HEK293 (cell line): ENCODE data around the gene PSORS1C2.

Experiments
- GLIS2 ChIP-seq: fragments of 450-650 bp; formaldehyde crosslinking; IDR thresholded peaks from 2 replicates; pipeline ENCODE4 v1.5.1; 2016; ENCODE audit warnings: missing biosample characterization, missing genetic modification characterization
- IKZF3 ChIP-seq: fragments of 450-650 bp; IDR thresholded peaks from 2 replicates; pipeline ENCODE4 v1.5.0; 2018; ENCODE audit warnings: missing biosample characterization, mild to moderate bottlenecking, missing genetic modification characterization, moderate library complexity
- KLF1 ChIP-seq: fragments of 450-650 bp; formaldehyde crosslinking; IDR thresholded peaks from 2 replicates; pipeline ENCODE4 v1.5.1; 2016; ENCODE audit warnings: missing biosample characterization, missing genetic modification characterization
- KLF16 ChIP-seq: fragments of 450-650 bp; formaldehyde crosslinking; IDR thresholded peaks from 2 replicates; pipeline ENCODE4 v1.5.1; 2017; ENCODE audit warnings: missing biosample characterization, missing genetic modification characterization
- KLF7 ChIP-seq: fragments of 450-650 bp; formaldehyde crosslinking; IDR thresholded peaks from 2 replicates; pipeline ENCODE4 v1.5.1; 2016; ENCODE audit warnings: missing biosample characterization, missing genetic modification characterization, borderline replicate concordance
- SCRT1 ChIP-seq: fragments of 450-650 bp; formaldehyde crosslinking; IDR thresholded peaks from 2 replicates; pipeline ENCODE4 v1.5.1; 2016; ENCODE audit warnings: missing biosample characterization, missing genetic modification characterization, borderline replicate concordance
- SCRT2 ChIP-seq: fragments of 450-650 bp; formaldehyde crosslinking; IDR thresholded peaks from 2 replicates; pipeline ENCODE4 v1.5.1; 2016; ENCODE audit warnings: missing biosample characterization, missing genetic modification characterization
- SETDB1 ChIP-seq: IDR thresholded peaks from one replicate; pipeline ENCODE4 v1.6.1; 2017; ENCODE audit warnings: mild to moderate bottlenecking, low read length, moderate library complexity, mixed read lengths; ENCODE audit not compliant: insufficient read length
- SP2 ChIP-seq: fragments of 450-650 bp; formaldehyde crosslinking; IDR thresholded peaks from 2 replicates; pipeline ENCODE4 v1.5.1; 2016; ENCODE audit warnings: missing biosample characterization, missing genetic modification characterization
- SP3 ChIP-seq: fragments of 450-650 bp; formaldehyde crosslinking; IDR thresholded peaks from 2 replicates; pipeline ENCODE4 v1.5.1; 2016; ENCODE audit warnings: missing biosample characterization, missing genetic modification characterization
- WT1 ChIP-seq: fragments of 450-650 bp; formaldehyde crosslinking; IDR thresholded peaks from 2 replicates; pipeline ENCODE4 v1.5.1; 2016; ENCODE audit warnings: missing biosample characterization, missing genetic modification characterization
- ZBTB20 ChIP-seq: fragments of 450-650 bp; formaldehyde crosslinking; IDR thresholded peaks from 2 replicates; pipeline ENCODE4 v1.5.1; 2016; ENCODE audit warnings: missing biosample characterization, missing genetic modification characterization
- ZBTB48 ChIP-seq: fragments of 450-650 bp; formaldehyde crosslinking; IDR thresholded peaks from 2 replicates; pipeline ENCODE4 v1.5.1; 2016; ENCODE audit warnings: missing biosample characterization, missing genetic modification characterization
- ZFHX2 ChIP-seq: fragments of 450-650 bp; formaldehyde crosslinking; conservative IDR thresholded peaks from 2 replicates; pipeline ENCODE4 v1.5.1; 2016; ENCODE audit warnings: missing biosample characterization, missing genetic modification characterization
- ZFP37 ChIP-seq: fragments of 450-650 bp; formaldehyde crosslinking; IDR thresholded peaks from 2 replicates; pipeline ENCODE4 v1.5.1; 2016; ENCODE audit warnings: missing biosample characterization, missing genetic modification characterization
- ZNF157 ChIP-seq: fragments of 450-650 bp; formaldehyde crosslinking; IDR thresholded peaks from 2 replicates; pipeline ENCODE4 v1.5.1; 2016; ENCODE audit warnings: missing biosample characterization, missing genetic modification characterization
- ZNF16 ChIP-seq: fragments of 450-650 bp; formaldehyde crosslinking; IDR thresholded peaks from 2 replicates; pipeline ENCODE4 v1.5.1; 2016; ENCODE audit warnings: low read depth, missing biosample characterization, missing genetic modification characterization
- ZNF2 ChIP-seq: fragments of 450-650 bp; formaldehyde crosslinking; IDR thresholded peaks from 2 replicates; pipeline ENCODE4 v1.5.1; 2016; ENCODE audit warnings: missing biosample characterization, missing genetic modification characterization
- ZNF221 ChIP-seq: fragments of 450-650 bp; formaldehyde crosslinking; IDR thresholded peaks from 2 replicates; pipeline ENCODE4 v1.5.1; 2017; ENCODE audit warnings: missing biosample characterization, missing genetic modification characterization, borderline replicate concordance
- ZNF335 ChIP-seq: fragments of 450-650 bp; formaldehyde crosslinking; conservative IDR thresholded peaks from 2 replicates; pipeline ENCODE4 v1.5.1; 2016; ENCODE audit warnings: missing biosample characterization, missing genetic modification characterization
- ZNF341 ChIP-seq: fragments of 450-650 bp; formaldehyde crosslinking; IDR thresholded peaks from 2 replicates; pipeline ENCODE4; 2016; ENCODE audit warnings: low read depth, missing biosample characterization, missing genetic modification characterization
- ZNF398 ChIP-seq: fragments of 450-650 bp; formaldehyde crosslinking; IDR thresholded peaks from 2 replicates; pipeline ENCODE4 v1.5.1; 2017; ENCODE audit warnings: missing biosample characterization, missing genetic modification characterization
- ZNF514 ChIP-seq: fragments of 450-650 bp; formaldehyde crosslinking; IDR thresholded peaks from 2 replicates; pipeline ENCODE4 v1.5.1; 2016; ENCODE audit warnings: missing biosample characterization, missing genetic modification characterization
- ZNF629 ChIP-seq: fragments of 450-650 bp; formaldehyde crosslinking; IDR thresholded peaks from 2 replicates; pipeline ENCODE4 v1.5.1; 2017; ENCODE audit warnings: missing biosample characterization, missing genetic modification characterization
- ZNF660 ChIP-seq: fragments of 450-650 bp; IDR thresholded peaks from 2 replicates; pipeline ENCODE4 v1.5.1; 2018; ENCODE audit warnings: missing biosample characterization, mild to moderate bottlenecking, missing genetic modification characterization
- ZNF664 ChIP-seq: fragments of 450-650 bp; formaldehyde crosslinking; IDR thresholded peaks from 2 replicates; pipeline ENCODE4 v1.5.1; 2016; ENCODE audit warnings: missing biosample characterization, missing genetic modification characterization
- ZNF692 ChIP-seq: fragments of 450-650 bp; formaldehyde crosslinking; IDR thresholded peaks from 2 replicates; pipeline ENCODE4 v1.5.1; 2016; ENCODE audit warnings: missing biosample characterization, missing genetic modification characterization
- ZNF76 ChIP-seq: fragments of 450-650 bp; formaldehyde crosslinking; IDR thresholded peaks from 2 replicates; pipeline ENCODE4; 2016; ENCODE audit warnings: low read depth, missing biosample characterization, missing genetic modification characterization, borderline replicate concordance
- ZNF776 ChIP-seq: fragments of 450-650 bp; formaldehyde crosslinking; IDR thresholded peaks from 2 replicates; pipeline ENCODE4 v1.5.0; 2017; ENCODE audit warnings: missing biosample characterization, missing genetic modification characterization, borderline replicate concordance
- TF ChIP-seq, protein P1 (sequence below): sonication (generic); formaldehyde crosslinking; IDR thresholded peaks from 2 replicates; pipeline ENCODE4 v1.8.1; 2022; ENCODE audit warnings: mild to moderate bottlenecking, moderate library complexity, missing genetic modification reagents
- TF ChIP-seq, protein P2 (sequence below): fragments of 450-650 bp; formaldehyde crosslinking; IDR thresholded peaks from 2 replicates; pipeline ENCODE4; 2016; ENCODE audit warnings: missing biosample characterization, missing genetic modification characterization
- TF ChIP-seq, protein P3 (sequence below): fragments of 450-650 bp; formaldehyde crosslinking; IDR thresholded peaks from 2 replicates; pipeline ENCODE4 v1.5.1; 2016; ENCODE audit warnings: missing biosample characterization, missing genetic modification characterization, borderline replicate concordance

Gene PSORS1C2

DNA sequence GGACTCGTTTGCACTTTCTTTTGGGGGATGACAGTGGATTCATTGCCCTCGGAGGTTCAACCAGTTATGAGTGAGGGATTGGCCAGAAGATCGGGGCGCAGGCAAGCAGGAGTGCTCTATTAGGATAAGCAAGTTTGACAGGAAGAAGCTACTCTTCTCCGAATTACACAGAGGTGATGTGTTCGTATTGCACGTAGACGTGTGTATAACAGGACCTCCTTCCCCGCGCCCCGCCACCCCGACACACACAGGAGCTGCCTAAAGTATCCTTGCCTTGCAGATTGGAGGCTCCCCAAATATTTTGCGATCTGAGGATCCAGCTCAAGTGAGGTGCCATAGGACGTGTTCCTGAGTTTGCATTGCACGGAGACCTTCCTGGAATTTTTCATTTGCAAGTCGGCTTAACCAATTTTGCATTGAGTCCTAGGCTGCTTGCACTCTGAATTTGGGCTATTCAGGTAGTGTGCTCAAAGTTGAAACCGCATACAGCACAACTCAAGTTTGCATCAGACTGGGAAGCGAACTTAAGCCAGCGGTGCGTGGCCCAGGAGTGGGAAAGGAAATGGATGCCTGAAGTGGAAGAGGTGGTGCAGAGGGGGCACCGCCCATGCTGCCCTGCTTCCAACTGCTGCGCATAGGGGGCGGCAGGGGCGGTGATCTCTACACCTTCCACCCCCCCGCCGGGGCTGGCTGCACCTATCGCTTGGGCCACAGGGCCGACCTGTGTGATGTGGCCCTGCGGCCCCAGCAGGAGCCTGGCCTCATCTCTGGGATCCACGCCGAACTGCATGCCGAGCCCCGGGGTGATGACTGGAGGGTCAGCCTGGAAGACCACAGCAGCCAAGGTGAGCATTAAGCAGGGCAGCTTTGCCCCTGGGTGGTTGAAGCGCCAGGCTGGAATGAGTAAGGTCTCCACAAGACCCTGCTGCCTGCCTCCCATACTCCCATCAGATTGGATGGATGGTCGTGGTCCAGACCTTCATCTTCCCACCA is 20.3 kb upstream of the PSORS1C2 start (continued):
- TF ChIP-seq ZNF221 (no peak), GLIS2 (tag by site-specific recombination) (peak; percentile 89), ZBTB48 (tag by site-specific recombination) (no peak), SCRT1 (tag by site-specific recombination) (no peak), ZNF16 (tag by site-specific recombination) (no peak), SETDB1 (no peak), ZNF398 (peak; percentile 84), ZNF776 (no peak), ZNF664 (tag by site-specific recombination) (no peak), IKZF3 (tag by site-specific recombination) (peak; percentile 53; the same call in 1 of the 2 replicates), SP3 (peak; percentile 86), ZNF341 (tag by site-specific recombination) (peak; percentile 100), ZNF2 (tag by site-specific recombination) (peak; percentile 5; the same call in 1 of the 2 replicates), ZNF157 (tag by site-specific recombination) (no peak), ZNF514 (tag by site-specific recombination) (no peak), ZNF335 (peak; percentile 76), ZFP37 (tag by site-specific recombination) (0 out of 2 replicates have a peak, but pooled peaks have one; percentile 45), SP2 (peak; percentile 93), KLF16 (tag by site-specific recombination) (peak; percentile 73), ZNF660 (0 out of 2 replicates have a peak, but pooled peaks have one; percentile 18), ZNF692 (no peak), KLF7 (tag by site-specific recombination) (peak; percentile 87; the same call in 1 of the 2 replicates), SCRT2 (tag by site-specific recombination) (0 out of 2 replicates have a peak, but pooled peaks have one; percentile 18), ZNF629 (no peak), ZBTB20 (tag by site-specific recombination) (peak; percentile 100), ZFHX2 (tag by site-specific recombination) (peak; percentile 88), ZNF76 (tag by site-specific recombination) (peak; percentile 51; the same call in 1 of the 2 replicates), WT1 (tag by site-specific recombination) (no peak), KLF1 (peak; percentile 83)
- TF ChIP-seq, protein P1, sequence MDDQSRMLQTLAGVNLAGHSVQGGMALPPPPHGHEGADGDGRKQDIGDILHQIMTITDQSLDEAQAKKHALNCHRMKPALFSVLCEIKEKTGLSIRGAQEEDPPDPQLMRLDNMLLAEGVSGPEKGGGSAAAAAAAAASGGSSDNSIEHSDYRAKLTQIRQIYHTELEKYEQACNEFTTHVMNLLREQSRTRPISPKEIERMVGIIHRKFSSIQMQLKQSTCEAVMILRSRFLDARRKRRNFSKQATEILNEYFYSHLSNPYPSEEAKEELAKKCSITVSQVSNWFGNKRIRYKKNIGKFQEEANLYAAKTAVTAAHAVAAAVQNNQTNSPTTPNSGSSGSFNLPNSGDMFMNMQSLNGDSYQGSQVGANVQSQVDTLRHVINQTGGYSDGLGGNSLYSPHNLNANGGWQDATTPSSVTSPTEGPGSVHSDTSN (CRISPR knock-in tag) = no peak
- TF ChIP-seq, protein P2, sequence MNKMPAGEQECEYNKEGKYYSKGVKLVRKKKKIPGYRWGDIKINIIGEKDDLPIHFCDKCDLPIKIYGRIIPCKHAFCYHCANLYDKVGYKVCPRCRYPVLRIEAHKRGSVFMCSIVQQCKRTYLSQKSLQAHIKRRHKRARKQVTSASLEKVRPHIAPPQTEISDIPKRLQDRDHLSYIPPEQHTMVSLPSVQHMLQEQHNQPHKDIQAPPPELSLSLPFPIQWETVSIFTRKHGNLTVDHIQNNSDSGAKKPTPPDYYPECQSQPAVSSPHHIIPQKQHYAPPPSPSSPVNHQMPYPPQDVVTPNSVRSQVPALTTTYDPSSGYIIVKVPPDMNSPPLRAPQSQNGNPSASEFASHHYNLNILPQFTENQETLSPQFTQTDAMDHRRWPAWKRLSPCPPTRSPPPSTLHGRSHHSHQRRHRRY = no peak
- TF ChIP-seq, protein P3, sequence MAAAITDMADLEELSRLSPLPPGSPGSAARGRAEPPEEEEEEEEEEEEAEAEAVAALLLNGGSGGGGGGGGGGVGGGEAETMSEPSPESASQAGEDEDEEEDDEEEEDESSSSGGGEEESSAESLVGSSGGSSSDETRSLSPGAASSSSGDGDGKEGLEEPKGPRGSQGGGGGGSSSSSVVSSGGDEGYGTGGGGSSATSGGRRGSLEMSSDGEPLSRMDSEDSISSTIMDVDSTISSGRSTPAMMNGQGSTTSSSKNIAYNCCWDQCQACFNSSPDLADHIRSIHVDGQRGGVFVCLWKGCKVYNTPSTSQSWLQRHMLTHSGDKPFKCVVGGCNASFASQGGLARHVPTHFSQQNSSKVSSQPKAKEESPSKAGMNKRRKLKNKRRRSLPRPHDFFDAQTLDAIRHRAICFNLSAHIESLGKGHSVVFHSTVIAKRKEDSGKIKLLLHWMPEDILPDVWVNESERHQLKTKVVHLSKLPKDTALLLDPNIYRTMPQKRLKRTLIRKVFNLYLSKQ (tag by site-specific recombination) = no peak
